ENCODE measurements around the gene ALK. TPM values are rescaled to one million over a fixed set of nuclear protein-coding genes. Genes with fewer than 3 reads are reported as not detected.
A peak's percentile ranks its signal among the peaks of the same experiment; 100 is the strongest.

ALK gene
- total RNA-seq (not detected), polyA plus RNA-seq (under 1 TPM in 1 of 2 donors, not detected in 1; 0.13 TPM), total RNA-seq (not detected)

GRCh38 chr2:29921560-29921915 is at the start of gene ALK:
Gene ALK, minus strand, starts transcription at chr2:29921586. Its CDS starts 927 bp downstream, at chr2:29920659.
- H3K9me3 ChIP-seq (ENCODE audit: control insufficient read depth in 2 of 3, low read length in 3 of 3), result no peaks in the 10 kb centered on the region
- H3K36me3 ChIP-seq (ENCODE audit: control insufficient read depth in 2 of 3, insufficient read depth in 3 of 3, low read length in 3 of 3), result no peaks in the 10 kb centered on the region
- POLR2A ChIA-PET, result no interaction called here
- no peak within 1 kb of the TSS for H3K27ac Mint-ChIP-seq
- ATAC-seq (peak; percentile 84), DNase-seq (peak in 5 of 9 donors; percentile 7 to 48 (median 10))
- no peak within 1 kb of the TSS for H3K27ac ChIP-seq (ENCODE audit: low read depth, low read length)
- H3K4me1 Mint-ChIP-seq, result peaks cover 0 to 28% (median 19%) of the 10 kb centered on the region in 7 donors
- peaks cover 48 to 75% (median 65%) of the 10 kb centered on the region in 5 donors for H3K27me3 Mint-ChIP-seq
- peaks cover 10 to 36% of the 10 kb centered on the region in 2 donors for H3K27me3 ChIP-seq (ENCODE audit: control insufficient read depth in 2 of 2, insufficient read depth in 2 of 2, low read length in 2 of 2)
- peaks cover 0 to 20% (median 4%) of the 10 kb centered on the region in 11 donors for H3K9me3 Mint-ChIP-seq
- H3K4me3 Mint-ChIP-seq, result peak within 1 kb of the TSS in 9 of 10 donors; percentile 43 to 73 (median 65)
- CTCF ChIA-PET, result no interaction called here
- H3K36me3 Mint-ChIP-seq, result peaks cover 0 to 9% (median 4%) of the 10 kb centered on the region in 5 donors
- no peak within 1 kb of the TSS for H3K4me3 ChIP-seq (ENCODE audit: low read length)
- H3K4me1 ChIP-seq (ENCODE audit: control insufficient read depth in 2 of 2, insufficient read depth in 2 of 2, low read length in 2 of 2), result peaks cover 0 to 11% of the 10 kb centered on the region in 2 donors
- intact Hi-C loops (cut with micrococcal nuclease), result loop anchor here in 1 of 2 donors (5.0 kb wide), 2 partner anchors 786 to 964 kb away; no protein-coding TSS in a partner anchor

GRCh38 chr2:29966266-29966665 is 44.9 kb upstream of the ALK start:
- DNase-seq (no peak), ATAC-seq (peak; percentile 24)
- no peaks in the 10 kb centered on the region for H3K9me3 ChIP-seq (ENCODE audit: control insufficient read depth in 2 of 3, low read length in 3 of 3)
- H3K27ac ChIP-seq (ENCODE audit: low read depth, low read length), result no peak overlapping the region
- no peaks in the 10 kb centered on the region for H3K36me3 Mint-ChIP-seq
- no peaks in the 10 kb centered on the region for H3K36me3 ChIP-seq (ENCODE audit: control insufficient read depth in 2 of 3, insufficient read depth in 3 of 3, low read length in 3 of 3)
- H3K9me3 Mint-ChIP-seq, result peaks cover 0 to 4% (median 0%) of the 10 kb centered on the region in 11 donors
- intact Hi-C loops (cut with micrococcal nuclease), result no loop called here
- CTCF ChIA-PET, result no interaction called here
- H3K4me3 Mint-ChIP-seq, result no peak overlapping the region
- H3K27me3 Mint-ChIP-seq, result peaks cover 22 to 49% (median 28%) of the 10 kb centered on the region in 5 donors
- H3K4me1 ChIP-seq (ENCODE audit: control insufficient read depth in 2 of 2, insufficient read depth in 2 of 2, low read length in 2 of 2), result no peaks in the 10 kb centered on the region
- H3K4me3 ChIP-seq (ENCODE audit: low read length), result no peak overlapping the region
- H3K27ac Mint-ChIP-seq, result peak overlapping the region in 1 of 9 donors; percentile 47
- POLR2A ChIA-PET, result no interaction called here
- H3K4me1 Mint-ChIP-seq, result peaks cover 0 to 2% (median 0%) of the 10 kb centered on the region in 7 donors
- H3K27me3 ChIP-seq (ENCODE audit: control insufficient read depth in 2 of 2, insufficient read depth in 2 of 2, low read length in 2 of 2), result no peaks in the 10 kb centered on the region

GRCh38 chr2:29963972-29964570 is 42.7 kb upstream of the ALK start:
- Mint-ChIP-seq H3K27me3 (peaks cover 24 to 48% (median 33%) of the 10 kb centered on the region in 5 donors), H3K4me3 (no peak overlapping the region), H3K27ac (no peak overlapping the region), H3K4me1 (peaks cover 0 to 2% (median 0%) of the 10 kb centered on the region in 7 donors), H3K9me3 (peaks cover 0 to 4% (median 0%) of the 10 kb centered on the region in 11 donors), H3K36me3 (no peaks in the 10 kb centered on the region)
- H3K36me3 ChIP-seq (ENCODE audit: control insufficient read depth in 2 of 3, insufficient read depth in 3 of 3, low read length in 3 of 3), result no peaks in the 10 kb centered on the region
- intact Hi-C loops (cut with micrococcal nuclease), result no loop called here
- no peaks in the 10 kb centered on the region for H3K9me3 ChIP-seq (ENCODE audit: control insufficient read depth in 2 of 3, low read length in 3 of 3)
- DNase-seq, result no peak
- ChIA-PET CTCF (no interaction called here), POLR2A (no interaction called here)
- H3K27ac ChIP-seq (ENCODE audit: low read depth, low read length), result no peak overlapping the region
- H3K4me1 ChIP-seq (ENCODE audit: control insufficient read depth in 2 of 2, insufficient read depth in 2 of 2, low read length in 2 of 2), result no peaks in the 10 kb centered on the region
- no peaks in the 10 kb centered on the region for H3K27me3 ChIP-seq (ENCODE audit: control insufficient read depth in 2 of 2, insufficient read depth in 2 of 2, low read length in 2 of 2)
- H3K4me3 ChIP-seq (ENCODE audit: low read length), result no peak overlapping the region
- no peak for ATAC-seq

DNA sequence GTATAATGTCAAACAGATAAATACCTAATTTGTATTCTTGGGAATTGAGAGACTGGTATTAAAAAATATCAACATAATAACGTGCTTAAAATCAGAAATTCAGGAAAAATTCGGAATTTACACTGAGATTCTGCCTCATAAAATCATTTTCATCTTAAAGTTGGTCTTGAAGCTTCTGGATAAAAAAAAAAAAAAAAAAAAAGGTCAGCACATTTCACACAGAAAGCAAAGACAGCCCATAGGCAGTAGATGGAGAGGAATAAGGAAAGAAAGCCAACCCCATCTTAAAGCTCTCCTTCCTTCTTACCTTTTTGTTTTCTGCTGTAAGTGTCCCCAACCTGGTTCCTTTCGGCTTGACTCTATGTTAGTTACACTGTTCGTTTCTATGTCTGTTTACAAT is 41.5 kb upstream of the ALK start:
- Histone ChIP-seq H3K36me3 (ENCODE audit: control insufficient read depth in 2 of 3, insufficient read depth in 3 of 3, low read length in 3 of 3) (no peaks in the 10 kb centered on the region), H3K27ac (ENCODE audit: low read depth, low read length) (no peak overlapping the region), H3K27me3 (ENCODE audit: control insufficient read depth in 2 of 2, insufficient read depth in 2 of 2, low read length in 2 of 2) (no peaks in the 10 kb centered on the region), H3K4me1 (ENCODE audit: control insufficient read depth in 2 of 2, insufficient read depth in 2 of 2, low read length in 2 of 2) (no peaks in the 10 kb centered on the region), H3K4me3 (ENCODE audit: low read length) (no peak overlapping the region), H3K9me3 (ENCODE audit: control insufficient read depth in 2 of 3, low read length in 3 of 3) (no peaks in the 10 kb centered on the region)
- intact Hi-C loops (cut with micrococcal nuclease), result no loop called here
- DNase-seq, result no peak
- no peak overlapping the region for H3K4me3 Mint-ChIP-seq
- H3K9me3 Mint-ChIP-seq, result peaks cover 0 to 4% (median 0%) of the 10 kb centered on the region in 11 donors
- no peak for ATAC-seq
- no peaks in the 10 kb centered on the region for H3K36me3 Mint-ChIP-seq
- H3K27ac Mint-ChIP-seq, result no peak overlapping the region
- POLR2A ChIA-PET, result no interaction called here
- CTCF ChIA-PET, result no interaction called here
- peaks cover 26 to 49% (median 37%) of the 10 kb centered on the region in 5 donors for H3K27me3 Mint-ChIP-seq
- H3K4me1 Mint-ChIP-seq, result peaks cover 0 to 2% (median 0%) of the 10 kb centered on the region in 7 donors

DNA sequence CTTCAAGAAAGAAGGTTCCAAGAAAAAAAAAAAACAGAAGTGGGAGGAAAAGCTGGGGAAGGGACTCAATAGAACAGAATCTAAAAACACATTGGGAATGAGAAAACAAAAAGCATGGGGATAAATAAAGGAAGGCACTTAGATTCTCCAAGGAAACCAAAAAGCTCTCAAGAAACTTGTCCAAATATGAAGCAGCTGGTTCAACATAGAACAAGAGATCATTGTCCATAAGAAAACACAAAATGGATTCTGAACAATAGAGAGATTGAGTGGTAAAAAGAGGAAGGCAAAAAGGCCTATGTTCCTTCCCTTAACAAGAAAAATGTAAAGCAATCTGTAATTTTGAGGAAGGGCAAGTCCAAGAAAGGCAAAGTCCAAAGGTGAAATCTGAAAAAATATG is 32.9 kb upstream of the ALK start:
- intact Hi-C loops (cut with micrococcal nuclease), result no loop called here
- no peak for DNase-seq
- no peak overlapping the region for H3K27ac Mint-ChIP-seq
- Histone ChIP-seq H3K4me3 (ENCODE audit: low read length) (no peak overlapping the region), H3K4me1 (ENCODE audit: control insufficient read depth in 2 of 2, insufficient read depth in 2 of 2, low read length in 2 of 2) (no peaks in the 10 kb centered on the region), H3K27ac (ENCODE audit: low read depth, low read length) (no peak overlapping the region), H3K9me3 (ENCODE audit: control insufficient read depth in 2 of 3, low read length in 3 of 3) (no peaks in the 10 kb centered on the region), H3K27me3 (ENCODE audit: control insufficient read depth in 2 of 2, insufficient read depth in 2 of 2, low read length in 2 of 2) (no peaks in the 10 kb centered on the region), H3K36me3 (ENCODE audit: control insufficient read depth in 2 of 3, insufficient read depth in 3 of 3, low read length in 3 of 3) (no peaks in the 10 kb centered on the region)
- peaks cover 0 to 7% (median 0%) of the 10 kb centered on the region in 11 donors for H3K9me3 Mint-ChIP-seq
- ChIA-PET POLR2A (no interaction called here), CTCF (interaction anchor here (0.7 kb wide), 1 partner anchor 40 kb away, joined by 4 read pairs; no protein-coding TSS in a partner anchor)
- H3K4me3 Mint-ChIP-seq, result no peak overlapping the region
- no peak for ATAC-seq
- H3K27me3 Mint-ChIP-seq, result peaks cover 16 to 62% (median 55%) of the 10 kb centered on the region in 5 donors
- no peaks in the 10 kb centered on the region for H3K4me1 Mint-ChIP-seq
- H3K36me3 Mint-ChIP-seq, result no peaks in the 10 kb centered on the region

GRCh38 chr2:29952973-29953372 is 31.6 kb upstream of the ALK start:
- H3K27ac ChIP-seq (ENCODE audit: low read depth, low read length), result no peak overlapping the region
- DNase-seq (no peak), ATAC-seq (no peak)
- H3K36me3 Mint-ChIP-seq, result no peaks in the 10 kb centered on the region
- CTCF ChIA-PET, result no interaction called here
- H3K9me3 ChIP-seq (ENCODE audit: control insufficient read depth in 2 of 3, low read length in 3 of 3), result no peaks in the 10 kb centered on the region
- H3K27ac Mint-ChIP-seq, result no peak overlapping the region
- H3K4me3 ChIP-seq (ENCODE audit: low read length), result no peak overlapping the region
- H3K27me3 Mint-ChIP-seq, result peaks cover 12 to 63% (median 47%) of the 10 kb centered on the region in 5 donors
- H3K27me3 ChIP-seq (ENCODE audit: control insufficient read depth in 2 of 2, insufficient read depth in 2 of 2, low read length in 2 of 2), result no peaks in the 10 kb centered on the region
- H3K9me3 Mint-ChIP-seq, result peaks cover 0 to 7% (median 2%) of the 10 kb centered on the region in 11 donors
- no peak overlapping the region for H3K4me3 Mint-ChIP-seq
- intact Hi-C loops (cut with micrococcal nuclease), result no loop called here
- no peaks in the 10 kb centered on the region for H3K4me1 Mint-ChIP-seq
- no peaks in the 10 kb centered on the region for H3K4me1 ChIP-seq (ENCODE audit: control insufficient read depth in 2 of 2, insufficient read depth in 2 of 2, low read length in 2 of 2)
- POLR2A ChIA-PET, result no interaction called here
- H3K36me3 ChIP-seq (ENCODE audit: control insufficient read depth in 2 of 3, insufficient read depth in 3 of 3, low read length in 3 of 3), result no peaks in the 10 kb centered on the region

DNA sequence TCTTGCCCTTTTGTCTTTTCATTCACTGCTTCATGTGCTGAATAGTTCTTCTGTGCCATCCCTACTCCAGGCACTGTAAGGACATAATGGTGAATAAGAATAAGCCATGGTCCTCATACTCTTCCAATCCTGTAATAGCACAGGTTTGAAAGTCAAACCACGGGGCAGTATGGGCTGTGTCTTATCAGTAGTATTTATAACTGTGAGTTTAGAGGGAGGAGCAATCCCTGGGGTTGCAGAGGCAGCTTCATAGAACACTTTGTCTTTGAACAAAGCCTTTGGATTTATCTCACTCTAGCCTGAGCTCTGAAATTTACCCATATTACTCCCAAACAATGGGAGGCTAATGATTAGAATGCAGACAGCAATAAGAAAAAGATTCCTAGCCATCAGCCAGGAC is 30.2 kb upstream of the ALK start:
- no peaks in the 10 kb centered on the region for H3K36me3 Mint-ChIP-seq
- POLR2A ChIA-PET, result no interaction called here
- Histone ChIP-seq H3K27me3 (ENCODE audit: control insufficient read depth in 2 of 2, insufficient read depth in 2 of 2, low read length in 2 of 2) (no peaks in the 10 kb centered on the region), H3K27ac (ENCODE audit: low read depth, low read length) (no peak overlapping the region), H3K9me3 (ENCODE audit: control insufficient read depth in 2 of 3, low read length in 3 of 3) (no peaks in the 10 kb centered on the region), H3K4me1 (ENCODE audit: control insufficient read depth in 2 of 2, insufficient read depth in 2 of 2, low read length in 2 of 2) (no peaks in the 10 kb centered on the region), H3K4me3 (ENCODE audit: low read length) (no peak overlapping the region), H3K36me3 (ENCODE audit: control insufficient read depth in 2 of 3, insufficient read depth in 3 of 3, low read length in 3 of 3) (no peaks in the 10 kb centered on the region)
- H3K27me3 Mint-ChIP-seq, result peaks cover 11 to 57% (median 38%) of the 10 kb centered on the region in 5 donors
- H3K9me3 Mint-ChIP-seq, result peaks cover 0 to 7% (median 2%) of the 10 kb centered on the region in 11 donors
- H3K27ac Mint-ChIP-seq, result no peak overlapping the region
- H3K4me3 Mint-ChIP-seq, result no peak overlapping the region
- intact Hi-C loops (cut with micrococcal nuclease), result no loop called here
- H3K4me1 Mint-ChIP-seq, result no peaks in the 10 kb centered on the region
- CTCF ChIA-PET, result no interaction called here
- ATAC-seq (no peak), DNase-seq (no peak)

All from naive thymus-derived CD4-positive, alpha-beta T cell (primary cell).